IPS-18c (cell line): ENCODE data around the gene RASAL2.

Experiments used
- H3K4me3 ChIP-seq: 2 replicates; pipeline ENCODE4 v1.7.0; 2013; ENCODE audit warnings: low read depth, mild to moderate bottlenecking, low read length, moderate library complexity; ENCODE audit not compliant: insufficient read depth
- H3K9me3 ChIP-seq: one replicate; pipeline ENCODE4 v1.6.1; 2013; ENCODE audit warnings: mild to moderate bottlenecking, low read length, moderate library complexity; ENCODE audit not compliant: control insufficient read depth, insufficient read depth

Gene RASAL2

GRCh38 chr1:178134061-178134460 is 40.2 kb downstream of the RASAL2 start:
- Histone ChIP-seq H3K4me3 (no peak overlapping the region), H3K9me3 (peaks cover 3% of the 10 kb centered on the region)

GRCh38 chr1:178137238-178137637 is 43.3 kb downstream of the RASAL2 start:
- Histone ChIP-seq H3K9me3 (peaks cover 3% of the 10 kb centered on the region), H3K4me3 (no peak overlapping the region)

- H3K9me3 ChIP-seq: no peaks in the 10 kb centered on the region
- no peak overlapping the region for H3K4me3 ChIP-seq
These were observed 48.9 kb downstream of the RASAL2 start for GRCh38 chr1:178142806-178143205.

- H3K9me3 ChIP-seq: no peaks in the 10 kb centered on the region
- no peak overlapping the region for H3K4me3 ChIP-seq
These were observed 50.1 kb downstream of the RASAL2 start for GRCh38 chr1:178143730-178144690.

- Histone ChIP-seq H3K9me3 (no peaks in the 10 kb centered on the region), H3K4me3 (no peak overlapping the region)
These were observed 51.7 kb downstream of the RASAL2 start for GRCh38 chr1:178145605-178146004.

GRCh38 chr1:178146436-178146835 is 52.5 kb downstream of the RASAL2 start:
- H3K4me3 ChIP-seq: no peak overlapping the region
- no peaks in the 10 kb centered on the region for H3K9me3 ChIP-seq

- Histone ChIP-seq H3K9me3 (no peaks in the 10 kb centered on the region), H3K4me3 (no peak overlapping the region)
These were observed 56.7 kb downstream of the RASAL2 start for GRCh38 chr1:178150610-178151009.

- Histone ChIP-seq H3K9me3 (no peaks in the 10 kb centered on the region), H3K4me3 (no peak overlapping the region)
These were observed 57.9 kb downstream of the RASAL2 start for GRCh38 chr1:178151831-178152230.

- H3K4me3 ChIP-seq: no peak overlapping the region
- no peaks in the 10 kb centered on the region for H3K9me3 ChIP-seq
These were observed 61.8 kb downstream of the RASAL2 start for GRCh38 chr1:178155481-178156255.

GRCh38 chr1:178160736-178161475 is 67.0 kb downstream of the RASAL2 start:
- Histone ChIP-seq H3K9me3 (no peaks in the 10 kb centered on the region), H3K4me3 (no peak overlapping the region)

GRCh38 chr1:178161516-178161915 is 67.6 kb downstream of the RASAL2 start:
- no peaks in the 10 kb centered on the region for H3K9me3 ChIP-seq
- H3K4me3 ChIP-seq: no peak overlapping the region

- no peaks in the 10 kb centered on the region for H3K9me3 ChIP-seq
These were observed 71.3 kb downstream of the RASAL2 start for GRCh38 chr1:178165196-178165595.

GRCh38 chr1:178166429-178167024 is 72.6 kb downstream of the RASAL2 start:
- H3K4me3 ChIP-seq: no peak overlapping the region
- H3K9me3 ChIP-seq: no peaks in the 10 kb centered on the region

More at GRCh38 chr1:178165196-178165595, 71.3 kb downstream of the RASAL2 start:
- no peak overlapping the region for H3K4me3 ChIP-seq

- Histone ChIP-seq H3K4me3 (no peak overlapping the region), H3K9me3 (no peaks in the 10 kb centered on the region)
These were observed 74.6 kb downstream of the RASAL2 start for GRCh38 chr1:178168536-178168935.

GRCh38 chr1:178169649-178170048 is 75.7 kb downstream of the RASAL2 start:
- no peaks in the 10 kb centered on the region for H3K9me3 ChIP-seq
- no peak overlapping the region for H3K4me3 ChIP-seq

GRCh38 chr1:178172939-178173338 is 79.0 kb downstream of the RASAL2 start:
- no peak overlapping the region for H3K4me3 ChIP-seq
- H3K9me3 ChIP-seq: no peaks in the 10 kb centered on the region

GRCh38 chr1:178174539-178174938 is 80.6 kb downstream of the RASAL2 start:
- Histone ChIP-seq H3K9me3 (no peaks in the 10 kb centered on the region), H3K4me3 (no peak overlapping the region)
